ENCODE measurements around the gene NPBWR2. TPM values are rescaled to one million over a fixed set of nuclear protein-coding genes. Genes with fewer than 3 reads are reported as not detected.

The NPBWR2 gene
- polyA plus RNA-seq, 1 donor (not counting 4 experiments of a cell fraction or from before 2014, with no cell fraction given), result not detected

- peaks cover 2% of the 10 kb centered on the region for H3K4me1 ChIP-seq (ENCODE audit: control insufficient read depth, extremely low read depth, insufficient read depth, low read length)
- peaks cover 0 to 10% of the 10 kb centered on the region in 2 experiments for H3K36me3 ChIP-seq (ENCODE audit: control insufficient read depth in 2 of 2, extremely low read depth in 1 of 2, insufficient read depth in 2 of 2, low read length in 2 of 2)
- no peaks in the 10 kb centered on the region for H4K20me1 ChIP-seq (ENCODE audit: control insufficient read depth, extremely low read depth, insufficient read depth, low read length)
- H3K9me1 ChIP-seq (ENCODE audit: control insufficient read depth, extremely low read depth, insufficient read depth, low read length), result no peaks in the 10 kb centered on the region
- TF ChIP-seq EZH2 (IDR thresholded peaks at IDR 0.05; ENCODE audit: low read length), result no peak
- TF ChIP-seq, protein P1, sequence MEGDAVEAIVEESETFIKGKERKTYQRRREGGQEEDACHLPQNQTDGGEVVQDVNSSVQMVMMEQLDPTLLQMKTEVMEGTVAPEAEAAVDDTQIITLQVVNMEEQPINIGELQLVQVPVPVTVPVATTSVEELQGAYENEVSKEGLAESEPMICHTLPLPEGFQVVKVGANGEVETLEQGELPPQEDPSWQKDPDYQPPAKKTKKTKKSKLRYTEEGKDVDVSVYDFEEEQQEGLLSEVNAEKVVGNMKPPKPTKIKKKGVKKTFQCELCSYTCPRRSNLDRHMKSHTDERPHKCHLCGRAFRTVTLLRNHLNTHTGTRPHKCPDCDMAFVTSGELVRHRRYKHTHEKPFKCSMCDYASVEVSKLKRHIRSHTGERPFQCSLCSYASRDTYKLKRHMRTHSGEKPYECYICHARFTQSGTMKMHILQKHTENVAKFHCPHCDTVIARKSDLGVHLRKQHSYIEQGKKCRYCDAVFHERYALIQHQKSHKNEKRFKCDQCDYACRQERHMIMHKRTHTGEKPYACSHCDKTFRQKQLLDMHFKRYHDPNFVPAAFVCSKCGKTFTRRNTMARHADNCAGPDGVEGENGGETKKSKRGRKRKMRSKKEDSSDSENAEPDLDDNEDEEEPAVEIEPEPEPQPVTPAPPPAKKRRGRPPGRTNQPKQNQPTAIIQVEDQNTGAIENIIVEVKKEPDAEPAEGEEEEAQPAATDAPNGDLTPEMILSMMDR (optimal IDR thresholded peaks at IDR 0.05 in 1 of 3, IDR thresholded peaks at IDR 0.05 in 1 of 3, conservative IDR thresholded peaks at IDR 0.05 in 1 of 3; ENCODE audit: extremely low read depth in 1 of 3, insufficient read depth in 2 of 3, low read length in 3 of 3), result no peak
- H3K4me3 ChIP-seq (ENCODE audit: control insufficient read depth in 2 of 3, extremely low read depth in 1 of 3, insufficient read depth in 2 of 3, low read depth in 1 of 3, low read length in 3 of 3), result no peak overlapping the region
- DNase-seq (ENCODE audit: low read depth, low spot score) (no peak), FAIRE-seq (no peak)
- no peaks in the 10 kb centered on the region for H3K9me3 ChIP-seq (ENCODE audit: control insufficient read depth, low read depth, low read length)
- no peaks in the 10 kb centered on the region for H3K27me3 ChIP-seq (ENCODE audit: control insufficient read depth, extremely low read depth, insufficient read depth, low read length)
- H3K79me2 ChIP-seq (ENCODE audit: control insufficient read depth, insufficient read depth, low read length), result no peaks in the 10 kb centered on the region
- no peak overlapping the region for H3K9ac ChIP-seq (ENCODE audit: control insufficient read depth, extremely low read depth, insufficient read depth, low read length)
- no peak overlapping the region for H3K27ac ChIP-seq (ENCODE audit: control insufficient read depth, insufficient read depth, low read length)
- dilution Hi-C loops (cut with MboI; ENCODE audit: extremely low pct_ligation_motif_present, low sequenced_read_pairs), result no loop called here
- H2AFZ ChIP-seq (ENCODE audit: control insufficient read depth, low read length), result no peak overlapping the region
- no peak overlapping the region for H3K4me2 ChIP-seq (ENCODE audit: control insufficient read depth, extremely low read depth, insufficient read depth, low read depth, low read length)
These were observed 35.7 kb downstream of the NPBWR2 start for GRCh38 chr20:64071341-64072332.

DNA sequence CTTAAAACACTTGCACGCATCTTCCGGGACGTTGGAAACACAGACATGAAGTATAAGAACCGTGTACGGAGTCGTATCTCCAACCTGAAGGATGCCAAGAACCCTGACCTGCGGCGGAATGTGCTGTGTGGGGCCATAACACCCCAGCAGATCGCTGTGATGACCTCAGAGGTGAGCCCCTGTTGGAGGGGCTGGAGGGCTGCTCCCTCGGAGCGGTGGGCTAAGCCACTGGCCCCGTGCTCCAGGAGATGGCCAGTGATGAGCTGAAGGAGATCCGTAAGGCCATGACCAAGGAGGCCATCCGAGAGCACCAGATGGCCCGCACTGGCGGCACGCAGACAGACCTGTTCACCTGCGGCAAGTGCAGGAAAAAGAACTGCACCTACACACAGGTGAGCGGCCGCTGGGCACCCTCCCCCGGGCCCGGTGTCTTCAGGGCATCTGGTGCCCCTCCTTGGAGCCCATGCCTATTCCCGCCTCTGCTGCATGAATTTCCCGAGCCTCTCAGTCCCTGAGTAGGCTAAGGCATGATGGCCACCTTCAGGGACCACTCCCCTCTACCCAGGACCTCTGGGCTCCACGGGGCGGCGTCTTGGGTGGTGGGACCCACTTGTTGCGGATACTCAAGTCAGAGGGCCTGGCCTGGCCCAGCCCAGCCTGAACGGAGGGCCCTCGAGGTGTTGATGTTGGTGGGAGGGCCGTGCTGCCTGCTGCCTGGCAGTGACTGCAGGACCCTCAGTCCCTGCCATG, 36.9 kb downstream of the NPBWR2 start:
- no peaks in the 10 kb centered on the region for H4K20me1 ChIP-seq (ENCODE audit: control insufficient read depth, extremely low read depth, insufficient read depth, low read length)
- no peak overlapping the region for H3K9ac ChIP-seq (ENCODE audit: control insufficient read depth, extremely low read depth, insufficient read depth, low read length)
- dilution Hi-C loops (cut with MboI; ENCODE audit: extremely low pct_ligation_motif_present, low sequenced_read_pairs), result no loop called here
- no peak overlapping the region for H3K27ac ChIP-seq (ENCODE audit: control insufficient read depth, insufficient read depth, low read length)
- H3K79me2 ChIP-seq (ENCODE audit: control insufficient read depth, insufficient read depth, low read length), result no peaks in the 10 kb centered on the region
- FAIRE-seq, result no peak
- H3K9me3 ChIP-seq (ENCODE audit: control insufficient read depth, low read depth, low read length), result no peaks in the 10 kb centered on the region
- H3K9me1 ChIP-seq (ENCODE audit: control insufficient read depth, extremely low read depth, insufficient read depth, low read length), result no peaks in the 10 kb centered on the region
- H3K4me2 ChIP-seq (ENCODE audit: control insufficient read depth, extremely low read depth, insufficient read depth, low read depth, low read length), result no peak overlapping the region
- no peak overlapping the region for H2AFZ ChIP-seq (ENCODE audit: control insufficient read depth, low read length)
- no peak for DNase-seq (ENCODE audit: low read depth, low spot score)
- TF ChIP-seq EZH2 (IDR thresholded peaks at IDR 0.05; ENCODE audit: low read length), result no peak
- TF ChIP-seq, protein P1 (optimal IDR thresholded peaks at IDR 0.05 in 1 of 3, IDR thresholded peaks at IDR 0.05 in 1 of 3, conservative IDR thresholded peaks at IDR 0.05 in 1 of 3; ENCODE audit: extremely low read depth in 1 of 3, insufficient read depth in 2 of 3, low read length in 3 of 3), result no peak
- H3K4me1 ChIP-seq (ENCODE audit: control insufficient read depth, extremely low read depth, insufficient read depth, low read length), result peaks cover 13% of the 10 kb centered on the region
- H3K4me3 ChIP-seq (ENCODE audit: control insufficient read depth in 2 of 3, extremely low read depth in 1 of 3, insufficient read depth in 2 of 3, low read depth in 1 of 3, low read length in 3 of 3), result no peak overlapping the region
- no peaks in the 10 kb centered on the region for H3K27me3 ChIP-seq (ENCODE audit: control insufficient read depth, extremely low read depth, insufficient read depth, low read length)
- peaks cover 0 to 9% of the 10 kb centered on the region in 2 experiments for H3K36me3 ChIP-seq (ENCODE audit: control insufficient read depth in 2 of 2, extremely low read depth in 1 of 2, insufficient read depth in 2 of 2, low read length in 2 of 2)

All from keratinocyte (primary cell).